HEK293 (cell line): ENCODE measurements around the gene CSF1.

Experiments used
- CTCF ChIA-PET: fragments of 350-600 bp; formaldehyde crosslinking; extraction: SDS; loops from one replicate; lab custom pipeline; 2021; ENCODE audit warnings: antibody characterized with exemption; lab: Yijun Ruan, JAX
- POLR2A ChIA-PET: fragments of 300-600 bp; formaldehyde crosslinking; extraction: SDS; loops from one replicate; lab custom pipeline; 2020; ENCODE audit warnings: antibody characterized with exemption, inconsistent platforms; lab: Yijun Ruan, JAX
- H3K27ac ChIP-seq: fragments of 200-500 bp; sonication (Bioruptor generic); 2 replicates; pipeline ENCODE4 v1.5.1; 2014; ENCODE audit warnings: low read depth, low read length, control low read depth, inconsistent platforms; ENCODE audit errors: extremely low read depth
- H3K36me3 ChIP-seq, 2 experiments: fragments of 200-500 bp in 1 of 2; sonication (Bioruptor generic) in 1 of 2; 1 replicate in 1 of 2; 2 replicates in 1 of 2; pipeline ENCODE4 v1.5.1; 2014 to 2017; ENCODE audit warnings: inconsistent platforms in 2 of 2, low read length in 2 of 2; ENCODE audit not compliant: control insufficient read depth in 2 of 2, insufficient read depth in 1 of 2
- H3K4me1 ChIP-seq: fragments of 200-500 bp; sonication (Bioruptor generic); 2 replicates; pipeline ENCODE4 v1.5.1; 2014; ENCODE audit warnings: mild to moderate bottlenecking, low read length, inconsistent platforms; ENCODE audit not compliant: control insufficient read depth, insufficient read depth
- H3K4me3 ChIP-seq: 2 replicates; pipeline ENCODE4 v1.5.1; 2011; ENCODE audit warnings: low read depth, mild to moderate bottlenecking, control low read depth, low read length, moderate library complexity
- H3K9me3 ChIP-seq: fragments of 200-500 bp; sonication (Bioruptor generic); 2 replicates; pipeline ENCODE4 v1.5.1; 2014; ENCODE audit warnings: low read depth, low read length, inconsistent platforms; ENCODE audit not compliant: control insufficient read depth, insufficient read depth
- EGR2 ChIP-seq: fragments of 450-650 bp; formaldehyde crosslinking; IDR thresholded peaks from 2 replicates; pipeline ENCODE4 v1.5.1; 2016; ENCODE audit warnings: low read depth, missing biosample characterization, missing genetic modification characterization
- MEIS1 ChIP-seq: sonication (generic); formaldehyde crosslinking; IDR thresholded peaks from 2 replicates; pipeline ENCODE4 v1.8.1; 2022; ENCODE audit warnings: missing genetic modification reagents, mild to moderate bottlenecking, borderline replicate concordance
- OVOL3 ChIP-seq: fragments of 450-650 bp; formaldehyde crosslinking; IDR thresholded peaks from 2 replicates; pipeline ENCODE4 v1.5.1; 2016; ENCODE audit warnings: missing biosample characterization, missing genetic modification characterization
- PRDM10 ChIP-seq: fragments of 450-650 bp; formaldehyde crosslinking; IDR thresholded peaks from 2 replicates; pipeline ENCODE4 v1.5.1; 2016; ENCODE audit warnings: missing biosample characterization, missing genetic modification characterization
- REPIN1 ChIP-seq: fragments of 450-650 bp; formaldehyde crosslinking; IDR thresholded peaks from 2 replicates; pipeline ENCODE4 v1.5.1; 2017; ENCODE audit warnings: missing biosample characterization, missing genetic modification characterization, low read depth
- WT1 ChIP-seq: fragments of 450-650 bp; formaldehyde crosslinking; IDR thresholded peaks from 2 replicates; pipeline ENCODE4 v1.5.1; 2016; ENCODE audit warnings: missing biosample characterization, missing genetic modification characterization
- ZBTB49 ChIP-seq: fragments of 450-650 bp; formaldehyde crosslinking; IDR thresholded peaks from 2 replicates; pipeline ENCODE4 v1.5.1; 2016; ENCODE audit warnings: missing biosample characterization, missing genetic modification characterization, low read depth
- ZIC2 ChIP-seq: fragments of 450-650 bp; formaldehyde crosslinking; IDR thresholded peaks from 2 replicates; pipeline ENCODE4 v1.5.1; 2016; ENCODE audit warnings: missing biosample characterization, missing genetic modification characterization
- ZNF133 ChIP-seq: fragments of 450-650 bp; formaldehyde crosslinking; IDR thresholded peaks from 2 replicates; pipeline ENCODE4 v1.5.1; 2016; ENCODE audit warnings: missing biosample characterization, missing genetic modification characterization
- ZNF155 ChIP-seq: fragments of 450-650 bp; formaldehyde crosslinking; IDR thresholded peaks from 2 replicates; pipeline ENCODE4 v1.5.1; 2016; ENCODE audit warnings: missing biosample characterization, missing genetic modification characterization
- ZNF19 ChIP-seq: fragments of 450-650 bp; formaldehyde crosslinking; IDR thresholded peaks from 2 replicates; pipeline ENCODE4; 2016; ENCODE audit warnings: missing biosample characterization, missing genetic modification characterization, low read depth
- ZNF26 ChIP-seq: fragments of 450-650 bp; formaldehyde crosslinking; IDR thresholded peaks from 2 replicates; pipeline ENCODE4 v1.5.1; 2016; ENCODE audit warnings: missing biosample characterization, missing genetic modification characterization
- ZNF473 ChIP-seq: fragments of 450-650 bp; formaldehyde crosslinking; IDR thresholded peaks from 2 replicates; pipeline ENCODE4 v1.5.1; 2017; ENCODE audit warnings: missing biosample characterization, missing genetic modification characterization
- ZNF529 ChIP-seq: fragments of 450-650 bp; formaldehyde crosslinking; IDR thresholded peaks from 2 replicates; pipeline ENCODE4 v1.5.1; 2017; ENCODE audit warnings: missing genetic modification characterization, missing biosample characterization; ENCODE audit not compliant: insufficient replicate concordance
- ZNF549 ChIP-seq: fragments of 450-650 bp; IDR thresholded peaks from 2 replicates; pipeline ENCODE4 v1.5.1; 2018; ENCODE audit warnings: missing biosample characterization, missing genetic modification characterization, mild to moderate bottlenecking, inconsistent platforms, moderate library complexity
- ZNF558 ChIP-seq: fragments of 450-650 bp; formaldehyde crosslinking; IDR thresholded peaks from 2 replicates; pipeline ENCODE4 v1.5.1; 2016; ENCODE audit warnings: missing biosample characterization, missing genetic modification characterization
- ZNF664 ChIP-seq: fragments of 450-650 bp; formaldehyde crosslinking; IDR thresholded peaks from 2 replicates; pipeline ENCODE4 v1.5.1; 2016; ENCODE audit warnings: missing biosample characterization, missing genetic modification characterization
- ZNF791 ChIP-seq: fragments of 450-650 bp; formaldehyde crosslinking; IDR thresholded peaks from 2 replicates; pipeline ENCODE4 v1.5.1; 2016; ENCODE audit warnings: missing biosample characterization, missing genetic modification characterization
- ZNF792 ChIP-seq: fragments of 450-650 bp; formaldehyde crosslinking; IDR thresholded peaks from 2 replicates; pipeline ENCODE4 v1.5.1; 2016; ENCODE audit warnings: missing biosample characterization, missing genetic modification characterization
- ZXDB ChIP-seq: fragments of 450-650 bp; formaldehyde crosslinking; IDR thresholded peaks from 2 replicates; pipeline ENCODE4 v1.5.1; 2016; ENCODE audit warnings: missing biosample characterization, missing genetic modification characterization

CSF1 gene

GRCh38 chr1:109877317-109877771 is 33.3 kb upstream of the CSF1 start:
- ChIA-PET CTCF (interaction anchor here (0.6 to 1.0 kb wide), 3 partner anchors 12 to 107 kb away, joined by 3 to 4 read pairs (median 3); partner anchors contain the start of gene AHCYL1), POLR2A (interaction anchor here (0.8 kb wide), 1 partner anchor 15 kb away, joined by 3 read pairs; no protein-coding TSS in a partner anchor)

More at GRCh38 chr1:109877317-109877771, 33.3 kb upstream of the CSF1 start:
- no peaks in the 10 kb centered on the region for H3K4me1 ChIP-seq
- no peak overlapping the region for H3K4me3 ChIP-seq
- no peaks in the 10 kb centered on the region for H3K9me3 ChIP-seq
- TF ChIP-seq ZXDB (no peak), ZNF155 (tag by site-specific recombination) (no peak), ZNF664 (tag by site-specific recombination) (no peak), ZIC2 (tag by site-specific recombination) (no peak), WT1 (tag by site-specific recombination) (no peak), ZNF529 (no peak), PRDM10 (tag by site-specific recombination) (no peak), ZNF792 (tag by site-specific recombination) (no peak), ZNF558 (no peak), ZNF19 (tag by site-specific recombination) (no peak), ZNF133 (no peak), REPIN1 (tag by site-specific recombination) (no peak), ZNF473 (tag by site-specific recombination) (no peak), ZNF549 (no peak), MEIS1 (no peak), EGR2 (tag by site-specific recombination) (no peak), OVOL3 (tag by site-specific recombination) (no peak), ZNF26 (tag by site-specific recombination) (no peak), ZBTB49 (tag by site-specific recombination) (no peak), ZNF791 (tag by site-specific recombination) (no peak)
- no peaks in the 10 kb centered on the region for H3K36me3 ChIP-seq
- H3K27ac ChIP-seq: no peak overlapping the region
